ENCODE results near the gene HLF.

DNA sequence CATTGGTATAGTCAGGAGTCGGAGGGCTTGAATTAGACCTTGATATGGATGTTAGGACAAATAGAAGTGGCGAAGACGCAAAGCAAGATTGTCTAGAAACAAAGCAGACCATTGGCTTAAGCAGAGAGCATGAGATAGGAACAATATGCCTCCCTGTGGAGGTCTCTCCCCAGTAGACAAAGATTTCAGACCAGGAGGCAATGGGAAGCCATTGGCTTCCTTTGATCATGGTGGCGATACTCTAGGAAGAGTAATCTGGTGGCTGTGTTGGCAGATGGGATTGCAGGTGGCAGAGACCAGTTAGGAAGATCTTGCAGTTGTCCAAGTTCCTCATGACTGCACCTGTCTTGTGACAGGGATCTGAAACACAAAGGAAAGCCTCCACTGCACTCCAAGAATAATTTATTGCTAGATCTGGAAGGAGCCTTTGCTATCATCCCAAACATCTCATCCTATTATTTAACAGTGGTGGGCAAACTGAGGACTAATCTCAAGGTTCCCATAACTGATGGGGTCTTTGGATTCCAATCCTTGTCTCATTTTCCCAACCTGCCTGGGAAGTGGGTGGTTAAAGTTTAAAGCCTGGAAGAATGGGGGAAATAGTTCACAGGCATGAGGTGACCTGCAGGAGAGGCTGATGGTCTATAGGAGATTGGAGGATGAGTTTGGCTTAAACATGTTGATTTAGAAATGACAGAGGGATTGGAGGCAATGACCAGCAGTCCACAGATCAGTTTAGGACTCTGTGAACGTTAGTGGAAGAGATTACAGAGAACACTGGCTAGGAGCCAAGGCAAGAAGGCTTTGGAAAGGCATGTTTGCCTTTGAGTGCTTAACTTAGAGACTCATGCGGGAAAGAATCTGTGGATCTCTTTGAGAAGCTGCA lies 37.0 kb downstream of the HLF start:
- TF ChIP-seq, protein P1, sequence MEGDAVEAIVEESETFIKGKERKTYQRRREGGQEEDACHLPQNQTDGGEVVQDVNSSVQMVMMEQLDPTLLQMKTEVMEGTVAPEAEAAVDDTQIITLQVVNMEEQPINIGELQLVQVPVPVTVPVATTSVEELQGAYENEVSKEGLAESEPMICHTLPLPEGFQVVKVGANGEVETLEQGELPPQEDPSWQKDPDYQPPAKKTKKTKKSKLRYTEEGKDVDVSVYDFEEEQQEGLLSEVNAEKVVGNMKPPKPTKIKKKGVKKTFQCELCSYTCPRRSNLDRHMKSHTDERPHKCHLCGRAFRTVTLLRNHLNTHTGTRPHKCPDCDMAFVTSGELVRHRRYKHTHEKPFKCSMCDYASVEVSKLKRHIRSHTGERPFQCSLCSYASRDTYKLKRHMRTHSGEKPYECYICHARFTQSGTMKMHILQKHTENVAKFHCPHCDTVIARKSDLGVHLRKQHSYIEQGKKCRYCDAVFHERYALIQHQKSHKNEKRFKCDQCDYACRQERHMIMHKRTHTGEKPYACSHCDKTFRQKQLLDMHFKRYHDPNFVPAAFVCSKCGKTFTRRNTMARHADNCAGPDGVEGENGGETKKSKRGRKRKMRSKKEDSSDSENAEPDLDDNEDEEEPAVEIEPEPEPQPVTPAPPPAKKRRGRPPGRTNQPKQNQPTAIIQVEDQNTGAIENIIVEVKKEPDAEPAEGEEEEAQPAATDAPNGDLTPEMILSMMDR (IDR thresholded peaks at IDR 0.05; ENCODE audit: insufficient read depth, low read length), result no peak
- TF ChIP-seq POLR2AphosphoS5 (IDR thresholded peaks at IDR 0.05; ENCODE audit: low read depth), result no peak
- TF ChIP-seq SPI1 (IDR thresholded peaks at IDR 0.05; ENCODE audit: borderline replicate concordance, low read depth), result no peak
